GM18526 (cell line): ENCODE measurements around the gene FAM193A.

Source experiments
- POLR2A ChIP-seq: IDR thresholded peaks from 3 replicates; pipeline ENCODE4 v1.6.1; 2011; ENCODE audit not compliant: insufficient read length; ENCODE audit errors: extremely low read depth

The FAM193A gene

GRCh38 chr4:2623442-2623841, 87.0 kb downstream of the FAM193A start:
- no peak for TF ChIP-seq POLR2A

- TF ChIP-seq POLR2A, result no peak
These were observed 88.5 kb downstream of the FAM193A start for GRCh38 chr4:2624782-2625530.

DNA sequence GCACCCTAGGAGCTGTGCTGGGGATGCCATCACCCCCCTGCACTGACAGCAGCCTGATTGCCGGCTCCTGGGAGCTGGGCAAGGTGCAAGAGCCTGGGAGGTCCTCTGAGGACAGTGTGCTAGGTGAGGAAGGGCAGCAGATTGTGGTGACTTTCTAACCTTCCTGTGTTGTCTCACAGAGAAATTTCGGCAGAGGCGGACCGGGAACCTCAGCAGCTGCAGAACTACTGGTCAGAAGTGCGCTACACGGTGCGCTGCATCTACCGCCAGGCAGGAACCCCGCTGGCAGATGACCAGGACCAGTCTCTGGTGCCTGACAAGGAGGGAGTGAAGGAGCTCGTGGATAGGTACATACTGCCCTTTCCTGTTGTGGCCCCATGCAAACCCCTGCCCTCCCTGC, 89.8 kb downstream of the FAM193A start:
- TF ChIP-seq POLR2A, result no peak

DNA sequence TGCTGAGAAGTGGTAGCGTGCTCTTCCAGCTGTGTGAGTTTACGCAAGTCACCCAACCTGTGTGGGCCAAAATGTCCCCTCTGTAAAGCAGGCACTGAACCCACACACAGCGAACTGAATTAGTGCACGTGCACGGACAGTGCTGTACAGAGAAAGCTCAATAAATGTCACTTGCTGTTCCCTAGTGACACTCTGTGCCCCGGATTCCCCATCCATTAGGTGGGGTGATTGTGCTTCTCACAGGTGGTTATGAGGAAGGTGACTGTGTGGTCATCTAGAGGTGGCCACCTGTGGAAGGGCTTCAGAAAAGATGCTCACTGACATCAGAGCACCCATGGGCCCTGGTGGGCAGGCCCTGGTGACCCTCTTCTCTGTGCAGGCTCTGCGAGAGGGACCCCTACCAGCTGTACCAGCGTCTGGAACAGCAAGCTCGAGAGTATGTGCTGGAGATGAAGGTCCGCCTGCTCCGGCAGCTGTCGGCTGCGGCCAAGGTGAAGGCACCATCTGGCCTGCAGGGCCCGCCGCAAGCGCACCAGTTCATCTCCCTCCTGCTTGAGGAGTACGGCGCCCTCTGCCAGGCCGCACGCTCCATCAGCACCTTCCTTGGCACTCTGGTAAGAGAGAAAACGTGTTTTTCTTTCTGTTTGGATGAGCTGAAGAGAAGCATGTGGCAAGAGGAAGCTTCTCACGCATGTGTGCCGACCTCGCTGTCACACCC, 94.3 kb downstream of the FAM193A start:
- TF ChIP-seq POLR2A, result no peak

- TF ChIP-seq POLR2A, result no peak
These were observed 97.6 kb downstream of the FAM193A start for GRCh38 chr4:2634014-2634413.

DNA sequence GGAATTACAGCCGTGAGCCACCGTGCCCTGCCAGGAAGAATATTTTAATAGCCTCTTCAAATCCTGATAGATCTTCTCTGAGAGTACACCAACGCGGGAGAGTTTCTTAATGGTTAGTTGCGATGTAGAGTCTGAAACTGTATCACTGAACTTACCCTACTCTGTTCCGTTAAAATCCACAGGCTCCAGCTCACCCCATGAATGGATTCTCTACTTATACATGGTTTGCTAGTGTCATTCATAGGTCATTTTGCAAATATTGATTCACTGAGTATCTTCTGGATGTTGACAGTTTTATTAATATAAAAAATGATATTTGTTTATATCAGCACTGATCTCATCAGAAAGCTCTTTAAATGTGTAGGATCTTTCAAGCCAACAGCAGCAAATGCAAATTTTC, 99.9 kb downstream of the FAM193A start:
- no peak for TF ChIP-seq POLR2A

GRCh38 chr4:2637956-2638552, 101.6 kb downstream of the FAM193A start:
- no peak for TF ChIP-seq POLR2A

- no peak for TF ChIP-seq POLR2A
These were observed 102.3 kb downstream of the FAM193A start for GRCh38 chr4:2638730-2639129.

GRCh38 chr4:2642968-2643367, 106.5 kb downstream of the FAM193A start:
- TF ChIP-seq POLR2A, result no peak

DNA sequence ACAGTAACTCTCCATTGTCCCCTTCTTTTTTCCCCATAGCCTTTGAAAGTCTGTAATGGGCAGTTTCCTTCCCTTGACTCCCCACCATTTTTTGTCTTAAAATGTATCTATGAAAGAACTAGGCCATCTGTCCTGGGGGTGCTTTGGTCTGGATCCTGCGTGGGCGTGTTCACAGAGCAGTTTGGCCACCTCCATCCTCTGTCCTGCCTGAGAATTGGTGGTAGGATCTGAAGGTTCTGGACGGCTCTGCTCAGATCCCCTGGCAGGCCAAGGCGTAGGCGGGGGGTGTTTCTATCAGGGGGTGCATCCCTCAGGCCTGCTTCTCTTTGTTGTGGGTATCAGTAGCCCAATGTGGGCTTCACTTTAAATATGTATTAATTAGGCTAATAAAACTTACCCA, 107.1 kb downstream of the FAM193A start:
- TF ChIP-seq POLR2A, result no peak

DNA sequence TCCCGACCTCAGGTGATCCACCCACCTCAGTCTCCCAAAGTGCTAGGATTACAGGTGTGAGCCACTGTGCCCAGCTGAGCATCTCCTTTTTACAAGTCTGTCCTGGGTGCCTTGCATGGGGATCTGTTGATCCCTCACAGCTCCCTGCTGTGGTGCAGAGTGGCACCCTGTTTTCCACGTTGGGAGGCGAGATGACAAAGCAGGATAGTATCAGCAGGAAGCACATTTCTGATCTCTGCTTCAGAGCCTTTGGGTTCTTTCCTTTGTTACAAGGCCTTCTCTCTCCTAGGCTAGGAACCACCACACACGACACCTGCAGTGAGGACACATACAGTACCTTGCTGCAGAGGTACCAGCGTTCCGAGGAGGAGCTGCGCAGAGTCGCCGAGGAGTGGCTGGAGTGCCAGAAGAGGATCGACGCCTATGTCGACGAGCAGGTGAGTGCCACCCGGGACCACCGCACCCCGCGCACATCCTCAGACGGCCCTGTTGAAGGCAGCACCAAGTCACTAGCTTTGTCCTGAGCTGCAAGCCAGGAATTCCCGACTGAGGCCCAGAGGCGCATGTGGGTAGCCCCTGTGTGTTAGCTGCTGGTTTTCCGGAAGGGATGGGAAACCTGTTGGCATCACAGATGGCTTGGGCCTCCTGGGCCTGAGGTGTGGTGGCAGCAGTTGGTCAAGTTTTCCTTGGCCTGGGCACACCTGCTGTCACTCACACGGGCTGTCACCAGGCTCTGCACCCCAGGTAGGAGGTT, 110.1 kb downstream of the FAM193A start:
- TF ChIP-seq POLR2A, result no peak

GRCh38 chr4:2647403-2648158, 111.1 kb downstream of the FAM193A start:
- no peak for TF ChIP-seq POLR2A

DNA sequence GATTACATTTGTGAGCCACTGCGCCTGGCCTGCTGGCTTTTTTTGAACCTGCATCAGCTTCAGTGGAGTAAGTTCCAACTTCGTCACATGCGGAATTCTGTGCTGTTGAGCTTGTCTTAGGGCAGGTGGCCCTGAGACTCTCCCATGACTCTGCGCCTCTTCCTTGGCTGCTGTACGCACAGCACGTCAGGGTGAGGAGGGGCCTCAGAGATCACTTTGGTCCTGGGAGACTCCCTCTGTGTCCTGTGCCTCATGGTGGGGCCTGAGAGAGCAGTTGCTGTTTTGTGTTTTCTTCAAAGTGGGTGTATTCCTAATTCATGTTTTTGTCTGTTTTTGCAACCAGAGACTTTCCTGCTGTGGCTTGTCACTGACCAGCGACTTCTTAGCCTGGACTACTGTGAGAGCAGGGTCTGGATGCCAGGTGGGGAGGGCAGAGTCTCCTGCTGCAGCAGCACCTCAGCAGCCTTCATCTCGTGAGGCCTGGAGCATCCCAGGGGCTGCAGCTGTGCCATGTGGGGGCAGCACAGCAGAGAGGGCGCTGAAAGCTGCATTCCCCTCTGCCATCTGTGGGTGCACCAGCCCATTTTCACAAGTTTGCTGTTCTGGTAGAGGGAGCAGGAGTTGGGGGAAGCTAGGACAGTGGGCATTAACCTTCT, 111.8 kb downstream of the FAM193A start:
- no peak for TF ChIP-seq POLR2A

GRCh38 chr4:2649604-2650114, 113.2 kb downstream of the FAM193A start:
- no peak for TF ChIP-seq POLR2A
